Gastrocnemius medialis (tissue), 4 donors: ENCODE results near the gene PTPRN2. TPM values are rescaled to one million over a fixed set of nuclear protein-coding genes. Genes with fewer than 3 reads are reported as not detected.

Experiments used
- ATAC-seq, 2 donors: fragments of 150-250 bp; one replicate each; pipeline ENCODE4 v1.9.1; 2016
- DNase-seq, 2 donors: peaks; one replicate each; pipeline ENCODE4 v3.0.0-alpha.2; 2019
- H3K27ac ChIP-seq, 4 donors: fragments of 200-600 bp; sonication (generic); 1 replicate in 1 of 4; 2 replicates in 3 of 4; pipeline ENCODE4 v1.5.1; 2016 to 2018; ENCODE audit warnings: mild to moderate bottlenecking in 2 of 4, moderate library complexity in 1 of 4
- H3K27me3 ChIP-seq, 3 donors: fragments of 200-600 bp; sonication (generic) in 2 of 3; 1 replicate in 1 of 3; 2 replicates in 2 of 3; pipeline versions ENCODE4 v1.5.1 to v1.6.0; 2016 to 2019; ENCODE audit warnings: mild to moderate bottlenecking in 1 of 3, moderate library complexity in 1 of 3
- H3K36me3 ChIP-seq, 2 donors: fragments of 200-600 bp; sonication (generic) in 1 of 2; one replicate each; pipeline ENCODE4 v1.5.1; 2017 to 2018
- H3K4me1 ChIP-seq, 2 donors: fragments of 200-600 bp; sonication (generic) in 1 of 2; one replicate each; pipeline ENCODE4 v1.5.1; 2016 to 2017; ENCODE audit warnings: mild to moderate bottlenecking in 2 of 2
- H3K4me3 ChIP-seq, 4 donors: fragments of 200-600 bp; sonication (generic) in 3 of 4; 1 replicate in 1 of 4; 2 replicates in 3 of 4; pipeline ENCODE4 v1.5.1; 2016 to 2019; ENCODE audit warnings: mild to moderate bottlenecking in 2 of 4
- H3K9me3 ChIP-seq, 3 donors: fragments of 200-600 bp; sonication (generic) in 2 of 3; 1 replicate in 1 of 3; 2 replicates in 2 of 3; pipeline ENCODE4 v1.5.1; 2016 to 2019
- POLR2A ChIP-seq, 2 donors: fragments of 450-650 bp; IDR thresholded peaks; one replicate each; pipeline ENCODE4 v1.6.1; 2017; ENCODE audit warnings: antibody characterized with exemption in 2 of 2, mild to moderate bottlenecking in 2 of 2, moderate library complexity in 2 of 2
- in situ Hi-C, 4 donors: fragments of 200-750 bp; cut with MboI; loops; one replicate each; pipeline versions ENCODE4 v1.15.0 to v1.8.0; 2017; ENCODE audit warnings: low sequenced_read_pairs in 4 of 4
- intact Hi-C: fragments of 100-400 bp; cut with DNase I; formaldehyde crosslinking; loops from one replicate; pipeline ENCODE4 v1.15.1; 2023; ENCODE audit warnings: low total_unique reads
- total RNA-seq, 4 donors: library from RNA; depleted of rRNA; stranded (reverse); fragments of >200 nt; gene quantifications; one replicate each; pipeline versions ENCODE4 v1.1.0 to v1.2.3, GENCODE V29; 2016
- TF ChIP-seq, protein P1 (sequence below), 5 experiments: fragments of 450-650 bp in 3 of 5; fragments of 200-600 bp in 2 of 5; sonication (generic) in 2 of 5; IDR thresholded peaks in 4 of 5; conservative IDR thresholded peaks in 1 of 5; 1 replicate in 4 of 5; 2 replicates in 1 of 5; pipeline ENCODE4 v1.5.1; 2016 to 2019; ENCODE audit warnings: antibody characterized with exemption in 5 of 5, mild to moderate bottlenecking in 3 of 5, moderate library complexity in 3 of 5

Gene PTPRN2
- total RNA-seq, 4 donors from 2014 or later: 0.66 to 0.85 (median 0.81) TPM

DNA sequence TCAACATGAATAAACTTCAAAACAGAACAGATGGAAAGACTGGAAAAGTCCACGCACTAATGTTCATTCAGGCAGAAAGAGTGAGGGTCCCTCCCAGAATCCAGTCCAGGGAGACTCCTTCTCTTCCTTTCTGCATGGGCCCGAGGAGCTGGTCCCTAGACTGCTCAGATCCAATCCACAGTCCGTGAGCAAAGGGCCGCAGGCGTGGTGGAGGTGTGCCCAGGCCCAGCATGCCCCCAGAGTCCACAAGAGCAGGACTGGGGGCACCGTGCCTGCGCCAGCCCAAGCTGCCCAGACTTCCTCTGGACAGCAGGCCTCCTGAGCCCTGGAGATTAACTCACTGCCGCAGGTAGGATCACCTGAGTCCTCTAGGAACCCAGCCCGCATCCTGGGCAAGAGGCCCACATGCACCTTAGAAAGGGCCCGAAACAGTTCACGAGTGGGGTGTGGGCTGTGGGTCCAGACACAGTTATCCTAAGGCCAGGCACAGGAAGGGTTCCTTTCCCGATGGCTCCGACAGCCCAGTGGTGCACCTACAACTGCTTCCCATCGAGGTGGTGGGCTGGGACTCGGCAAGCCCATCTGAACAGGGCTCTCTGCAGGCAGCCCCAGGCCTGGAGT, 719.8 kb downstream of the PTPRN2 start:
- Histone ChIP-seq H3K4me1 (no peaks in the 10 kb centered on the region), H3K27ac (no peak overlapping the region), H3K36me3 (no peaks in the 10 kb centered on the region), H3K4me3 (no peak overlapping the region), H3K9me3 (no peaks in the 10 kb centered on the region), H3K27me3 (no peaks in the 10 kb centered on the region)
- in situ Hi-C loops: no loop called here
- no peak for DNase-seq
- TF ChIP-seq POLR2A (IDR thresholded peaks at IDR 0.05): no peak
- TF ChIP-seq, protein P1, sequence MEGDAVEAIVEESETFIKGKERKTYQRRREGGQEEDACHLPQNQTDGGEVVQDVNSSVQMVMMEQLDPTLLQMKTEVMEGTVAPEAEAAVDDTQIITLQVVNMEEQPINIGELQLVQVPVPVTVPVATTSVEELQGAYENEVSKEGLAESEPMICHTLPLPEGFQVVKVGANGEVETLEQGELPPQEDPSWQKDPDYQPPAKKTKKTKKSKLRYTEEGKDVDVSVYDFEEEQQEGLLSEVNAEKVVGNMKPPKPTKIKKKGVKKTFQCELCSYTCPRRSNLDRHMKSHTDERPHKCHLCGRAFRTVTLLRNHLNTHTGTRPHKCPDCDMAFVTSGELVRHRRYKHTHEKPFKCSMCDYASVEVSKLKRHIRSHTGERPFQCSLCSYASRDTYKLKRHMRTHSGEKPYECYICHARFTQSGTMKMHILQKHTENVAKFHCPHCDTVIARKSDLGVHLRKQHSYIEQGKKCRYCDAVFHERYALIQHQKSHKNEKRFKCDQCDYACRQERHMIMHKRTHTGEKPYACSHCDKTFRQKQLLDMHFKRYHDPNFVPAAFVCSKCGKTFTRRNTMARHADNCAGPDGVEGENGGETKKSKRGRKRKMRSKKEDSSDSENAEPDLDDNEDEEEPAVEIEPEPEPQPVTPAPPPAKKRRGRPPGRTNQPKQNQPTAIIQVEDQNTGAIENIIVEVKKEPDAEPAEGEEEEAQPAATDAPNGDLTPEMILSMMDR (IDR thresholded peaks at IDR 0.05 in 4 of 5, conservative IDR thresholded peaks at IDR 0.05 in 1 of 5): no peak
- intact Hi-C loops: no loop called here
- ATAC-seq: no peak

DNA sequence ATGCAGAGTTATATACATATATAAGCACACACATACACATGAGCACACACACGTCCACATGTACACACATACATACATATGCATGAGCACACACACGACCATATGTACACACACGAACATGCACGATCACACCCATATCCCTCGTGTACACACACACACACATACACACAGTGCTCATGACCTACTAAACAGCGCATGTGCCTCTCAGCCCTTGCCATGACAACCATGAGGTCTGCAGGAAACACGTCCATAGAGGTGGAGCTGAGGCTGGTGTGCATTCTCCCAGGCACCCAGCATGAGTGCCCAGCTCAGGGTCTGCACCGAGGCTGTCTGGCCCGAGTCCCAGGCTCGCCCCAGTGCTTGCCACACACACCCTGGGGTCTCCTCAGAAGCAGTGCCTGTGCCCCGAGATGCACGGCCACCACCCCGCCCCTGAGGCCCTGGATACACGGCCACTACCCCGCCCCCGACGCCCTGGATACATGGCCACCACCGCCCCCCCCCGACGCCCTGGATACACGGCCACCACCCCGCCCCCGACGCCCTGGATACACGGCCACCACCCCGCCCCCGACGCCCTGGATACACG, 721.2 kb downstream of the PTPRN2 start:
- no peak for TF ChIP-seq POLR2A (IDR thresholded peaks at IDR 0.05)
- TF ChIP-seq, protein P1 (IDR thresholded peaks at IDR 0.05 in 4 of 5, conservative IDR thresholded peaks at IDR 0.05 in 1 of 5): no peak
- no peak for ATAC-seq
- Histone ChIP-seq H3K4me1 (no peaks in the 10 kb centered on the region), H3K36me3 (no peaks in the 10 kb centered on the region), H3K4me3 (no peak overlapping the region), H3K27me3 (no peaks in the 10 kb centered on the region), H3K27ac (no peak overlapping the region), H3K9me3 (no peaks in the 10 kb centered on the region)
- no peak for DNase-seq
- in situ Hi-C loops (no loop called here), intact Hi-C loops (no loop called here)

DNA sequence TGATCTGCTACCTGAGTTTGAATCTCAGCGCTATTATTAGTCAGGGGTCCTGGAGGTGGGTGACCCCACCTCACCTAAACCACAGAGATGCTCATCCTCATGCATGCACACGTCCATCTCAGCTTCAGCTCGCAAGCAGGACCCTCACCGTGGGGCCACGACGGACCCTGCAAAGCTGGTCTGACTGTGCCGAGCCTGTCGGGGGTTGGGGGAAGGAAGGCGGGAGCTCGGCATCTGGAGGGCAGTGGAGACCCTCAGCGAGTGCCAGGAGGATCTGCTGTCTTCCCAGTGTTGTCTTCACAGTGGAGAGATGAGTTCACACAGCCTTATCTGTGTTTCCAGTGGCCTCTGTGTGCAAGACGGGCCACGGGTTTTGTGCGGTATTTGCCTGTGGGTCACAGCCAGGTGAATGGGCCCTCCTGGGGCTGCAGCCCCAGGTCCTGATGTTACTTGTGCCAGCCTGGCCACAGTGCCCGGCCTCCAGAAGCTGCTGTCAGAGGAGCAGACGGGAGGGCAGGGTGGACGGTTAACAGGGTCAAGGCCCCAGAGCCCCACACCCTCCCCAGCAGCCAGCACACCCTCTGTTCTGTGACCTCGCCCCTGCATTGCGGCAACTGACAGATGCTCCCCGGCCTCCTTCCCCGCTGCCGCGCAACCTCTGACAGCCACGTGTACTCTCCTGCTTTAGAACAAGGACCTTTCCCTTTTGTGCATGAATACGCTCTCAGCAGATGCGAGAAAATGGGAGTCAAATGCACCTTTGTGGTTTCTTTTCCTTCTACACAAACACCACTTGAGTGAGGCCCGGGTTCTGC, 722.1 kb downstream of the PTPRN2 start:
- TF ChIP-seq, protein P1 (IDR thresholded peaks at IDR 0.05 in 4 of 5, conservative IDR thresholded peaks at IDR 0.05 in 1 of 5): no peak
- no peak for TF ChIP-seq POLR2A (IDR thresholded peaks at IDR 0.05)
- no peaks in the 10 kb centered on the region for H3K4me1 ChIP-seq
- H3K9me3 ChIP-seq: no peaks in the 10 kb centered on the region
- DNase-seq (no peak), ATAC-seq (no peak)
- no peak overlapping the region for H3K27ac ChIP-seq
- no peaks in the 10 kb centered on the region for H3K36me3 ChIP-seq
- H3K4me3 ChIP-seq: no peak overlapping the region
- intact Hi-C loops (no loop called here), in situ Hi-C loops (no loop called here)
- H3K27me3 ChIP-seq: no peaks in the 10 kb centered on the region

DNA sequence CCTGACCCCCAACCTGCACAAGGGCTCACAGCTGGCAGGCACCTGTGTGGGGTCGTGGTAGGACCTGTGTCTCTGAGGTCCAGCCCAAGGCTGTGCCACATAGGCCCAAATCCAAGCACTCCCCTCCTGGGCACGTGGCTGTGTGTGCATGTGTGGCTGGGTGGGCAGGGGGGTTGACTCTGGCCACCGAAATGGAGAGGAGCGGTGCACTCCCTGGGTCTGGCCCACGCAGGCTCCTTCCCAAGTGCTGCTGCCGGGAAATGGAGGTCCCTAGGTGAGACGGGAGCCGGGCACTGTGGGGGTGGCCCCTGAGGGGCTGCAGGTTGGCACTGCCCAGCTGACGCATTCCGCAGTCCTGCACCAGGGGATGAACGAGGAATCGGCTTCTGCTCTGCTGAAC, 722.7 kb downstream of the PTPRN2 start:
- in situ Hi-C loops: no loop called here
- Histone ChIP-seq H3K36me3 (no peaks in the 10 kb centered on the region), H3K4me3 (no peak overlapping the region), H3K27me3 (no peaks in the 10 kb centered on the region), H3K4me1 (no peaks in the 10 kb centered on the region), H3K9me3 (no peaks in the 10 kb centered on the region), H3K27ac (no peak overlapping the region)
- ATAC-seq: no peak
- no peak for DNase-seq
- intact Hi-C loops: no loop called here
- TF ChIP-seq, protein P1 (IDR thresholded peaks at IDR 0.05 in 4 of 5, conservative IDR thresholded peaks at IDR 0.05 in 1 of 5): no peak
- TF ChIP-seq POLR2A (IDR thresholded peaks at IDR 0.05): no peak
